Measurements from ENCODE around the gene SIAE.

Gene SIAE

DNA sequence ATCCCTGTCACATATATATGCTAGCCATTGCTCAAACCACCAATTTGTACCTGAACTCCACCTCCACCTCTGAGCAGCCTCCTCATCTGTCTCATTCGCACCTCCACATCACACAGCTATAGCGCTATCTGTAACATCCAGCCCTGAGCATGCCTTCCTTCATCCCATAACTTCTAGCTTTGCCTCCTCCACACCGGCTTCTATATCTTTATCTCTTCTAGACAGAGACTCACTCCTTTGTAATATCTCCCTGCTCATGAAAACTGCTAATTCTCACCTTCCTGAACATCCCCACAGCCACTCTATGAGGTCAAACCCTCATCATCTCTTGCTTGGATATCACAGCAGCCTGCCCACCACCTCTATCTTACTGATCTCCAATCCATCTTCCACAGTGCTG, 5.9 kb downstream of the SIAE start:
- no peak for DNase-seq (ENCODE audit: low read depth in 3 of 3)

DNA sequence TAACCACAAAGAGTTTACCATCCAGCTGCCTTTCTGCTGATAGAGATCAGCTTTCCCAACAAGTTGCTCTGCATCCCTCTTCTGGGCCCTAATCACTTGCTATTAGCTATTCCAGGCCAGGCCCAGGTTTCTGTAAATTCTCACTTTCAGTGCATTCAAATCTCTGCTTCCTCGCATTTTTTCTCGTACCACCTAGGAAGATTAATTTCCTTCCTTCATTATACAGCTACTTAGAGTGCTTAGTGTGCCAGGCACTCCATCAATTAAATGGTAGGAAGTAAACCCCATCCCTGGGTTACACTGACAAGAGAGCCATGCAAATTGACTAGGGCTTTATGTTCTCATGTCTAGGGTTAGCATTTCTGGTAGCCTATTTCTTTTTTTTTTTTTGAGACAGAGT, 9.7 kb downstream of the SIAE start:
- no peak for DNase-seq (ENCODE audit: low read depth in 3 of 3)

DNA sequence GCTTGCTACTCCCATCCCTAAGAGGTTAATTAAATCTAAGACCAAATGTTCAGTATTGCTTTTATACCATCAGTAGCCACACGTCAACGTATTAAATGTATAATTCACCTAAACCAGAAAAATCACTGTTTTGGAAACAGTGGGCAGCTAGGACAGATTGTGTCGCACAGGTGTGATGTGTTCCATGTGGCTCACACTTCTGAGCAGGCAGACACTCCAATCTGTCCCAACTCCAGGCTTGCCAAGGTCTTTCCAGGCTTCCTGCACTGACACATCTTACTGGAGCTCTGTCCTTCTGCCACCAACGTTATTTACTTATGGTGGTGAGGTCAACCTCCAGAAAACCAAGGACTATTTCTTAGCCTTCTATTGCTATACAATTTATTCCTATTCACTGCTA, 11.4 kb downstream of the SIAE start:
- no peak for DNase-seq (ENCODE audit: low read depth in 3 of 3)

DNA sequence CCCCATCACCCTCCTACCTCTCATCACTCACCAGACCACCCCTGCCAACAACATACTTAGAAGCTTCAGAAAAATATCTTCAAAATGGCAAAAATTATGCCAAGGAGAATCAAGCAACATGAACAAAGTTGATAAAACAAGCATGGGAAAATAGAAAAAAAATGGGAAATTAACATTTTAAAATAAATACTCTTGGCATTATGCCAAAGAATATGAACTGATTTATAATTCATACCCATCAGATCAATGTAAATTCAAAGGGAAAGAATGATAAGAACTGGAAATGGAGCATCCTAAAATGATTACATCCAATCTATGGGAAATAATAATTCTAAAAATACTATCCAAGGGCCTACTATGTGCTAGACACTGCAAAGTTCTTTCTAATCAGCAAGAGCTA, 12.0 kb downstream of the SIAE start:
- no peak for DNase-seq (ENCODE audit: low read depth in 3 of 3)

DNA sequence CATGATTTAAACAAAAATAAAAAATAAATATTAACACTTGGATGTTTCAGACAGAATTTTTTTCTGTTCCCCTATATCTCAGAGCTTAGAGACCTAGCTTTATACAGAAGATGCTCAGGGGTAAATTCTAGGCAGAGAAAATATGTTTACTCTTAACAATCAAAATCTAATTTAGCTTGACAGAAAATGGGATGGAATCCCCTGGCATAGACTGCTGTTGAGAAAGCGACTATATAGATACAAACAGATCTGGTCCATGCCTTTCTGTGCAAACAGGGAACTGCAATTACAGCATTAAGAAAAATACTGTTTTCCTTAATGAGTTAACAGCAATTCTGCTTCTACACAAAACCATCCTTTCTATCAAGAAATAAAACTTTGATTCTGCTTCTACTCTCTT, 14.6 kb downstream of the SIAE start:
- DNase-seq (ENCODE audit: low read depth in 3 of 3), result no peak

DNA sequence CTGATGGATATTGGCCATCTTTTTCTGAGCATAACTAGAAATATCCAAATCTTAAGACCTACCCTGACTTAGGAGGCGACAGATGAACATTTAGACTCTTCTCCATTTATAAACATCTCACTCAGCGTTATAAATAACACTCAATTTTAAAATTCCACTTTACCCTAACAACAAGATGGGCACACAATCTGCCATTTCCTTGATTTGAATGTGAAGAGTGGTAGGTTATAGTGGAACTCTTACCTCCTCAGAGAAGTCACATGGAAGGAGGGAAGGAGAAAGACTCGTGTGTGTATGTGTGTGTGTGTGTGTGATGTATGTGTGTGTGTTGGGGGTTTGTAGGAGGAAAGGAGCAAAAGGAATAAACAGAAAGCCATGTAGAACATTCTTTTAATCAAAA, 15.0 kb downstream of the SIAE start:
- no peak for DNase-seq (ENCODE audit: low read depth in 3 of 3)

DNA sequence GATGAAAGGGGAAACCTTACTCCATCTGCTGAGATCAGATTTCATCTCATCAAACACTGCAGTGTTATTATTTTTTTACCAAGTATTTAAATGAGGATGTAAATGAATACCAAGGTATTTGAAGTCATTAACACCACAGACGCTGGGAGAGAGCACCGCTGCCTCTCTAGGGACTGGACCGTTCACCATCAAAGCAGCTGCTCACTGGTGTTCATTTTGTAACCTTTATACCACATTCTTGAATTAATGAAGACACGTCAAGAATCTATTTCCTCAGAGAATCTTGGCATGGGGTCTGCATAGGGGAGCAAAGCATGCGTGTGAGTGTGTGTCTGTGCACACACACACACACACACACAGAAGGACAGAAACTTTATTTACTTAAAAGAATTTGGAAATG, 15.6 kb downstream of the SIAE start:
- DNase-seq (ENCODE audit: low read depth in 3 of 3), result no peak

DNA sequence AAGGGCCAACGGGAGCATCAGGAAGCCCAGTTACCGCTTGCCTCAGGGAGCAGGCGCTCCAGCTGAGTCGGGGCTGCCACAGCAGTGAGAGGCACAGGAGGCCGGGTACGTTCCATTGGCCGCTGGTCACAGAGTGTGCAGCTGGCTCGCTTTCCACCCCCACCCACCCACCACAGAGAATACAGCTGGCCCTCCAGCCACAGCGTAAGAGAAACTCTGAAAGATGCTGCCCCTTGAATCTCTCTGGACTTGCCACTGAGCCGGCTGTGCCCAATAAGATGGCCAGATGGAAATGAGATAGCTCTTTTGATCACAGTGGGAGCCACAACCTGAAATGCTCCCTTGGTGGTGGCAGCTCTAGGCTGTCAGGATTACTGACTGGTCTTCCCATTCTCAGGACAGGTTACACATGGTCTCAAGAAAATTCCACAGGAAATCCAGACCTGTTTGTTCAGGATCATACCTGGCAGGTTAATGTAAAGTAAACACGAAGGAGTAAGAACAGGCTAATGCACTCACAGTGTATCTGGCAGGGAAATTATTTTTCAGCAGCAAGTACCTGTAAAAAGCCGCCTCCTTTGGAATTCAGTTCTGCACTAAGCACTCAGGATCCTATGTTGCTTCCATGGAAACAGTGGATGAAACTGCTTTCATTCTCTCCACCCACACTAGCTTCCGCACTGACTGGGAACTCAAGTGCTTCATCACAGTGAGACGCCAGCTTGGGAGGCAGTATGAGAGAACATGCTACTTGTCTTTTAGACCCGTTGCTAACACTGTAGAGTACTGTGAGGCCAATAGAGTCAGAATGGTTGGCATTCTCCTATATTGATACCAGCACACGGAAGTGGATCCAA, 16.5 kb downstream of the SIAE start:
- DNase-seq (ENCODE audit: low read depth in 3 of 3), result no peak

DNA sequence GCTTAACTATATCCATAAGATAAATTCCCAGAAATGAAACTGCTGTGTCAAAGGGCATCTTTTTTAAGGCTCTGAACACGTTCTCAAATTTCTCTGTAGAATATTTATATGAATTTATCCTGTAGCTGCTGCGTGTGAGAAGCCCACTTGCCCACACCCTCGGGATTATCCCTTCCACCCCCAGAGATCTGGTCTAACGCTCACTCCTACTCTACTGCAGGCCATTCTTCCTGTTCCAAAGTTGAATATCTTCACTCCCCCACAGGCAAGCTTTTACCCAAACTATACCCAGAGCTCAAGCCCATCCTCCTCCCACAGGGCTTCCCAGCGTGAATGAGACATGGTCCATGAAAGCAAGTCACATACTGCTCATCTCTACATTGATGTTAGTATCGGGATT, 24.9 kb downstream of the SIAE start:
- DNase-seq (ENCODE audit: low read depth in 3 of 3), result no peak

DNA sequence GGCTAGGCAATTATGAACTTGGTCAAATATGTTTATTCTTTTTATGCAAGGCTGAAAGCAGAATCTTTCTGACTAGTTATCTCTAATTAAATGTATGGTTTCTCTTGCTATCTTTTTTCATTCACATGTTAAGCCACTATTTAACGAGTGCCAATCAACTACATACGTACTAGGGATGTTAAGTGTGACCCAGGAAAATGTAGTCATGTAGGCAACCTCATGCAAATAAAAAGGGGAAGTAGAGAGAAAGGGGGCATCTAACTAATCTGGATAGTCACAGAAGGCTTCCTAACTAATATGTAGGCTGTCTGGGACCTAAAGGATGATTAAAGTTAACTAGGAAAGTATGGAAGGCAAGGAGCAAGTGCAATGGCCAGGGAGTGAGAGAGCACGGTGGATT, 27.4 kb downstream of the SIAE start:
- DNase-seq (ENCODE audit: low read depth in 3 of 3), result no peak

DNA sequence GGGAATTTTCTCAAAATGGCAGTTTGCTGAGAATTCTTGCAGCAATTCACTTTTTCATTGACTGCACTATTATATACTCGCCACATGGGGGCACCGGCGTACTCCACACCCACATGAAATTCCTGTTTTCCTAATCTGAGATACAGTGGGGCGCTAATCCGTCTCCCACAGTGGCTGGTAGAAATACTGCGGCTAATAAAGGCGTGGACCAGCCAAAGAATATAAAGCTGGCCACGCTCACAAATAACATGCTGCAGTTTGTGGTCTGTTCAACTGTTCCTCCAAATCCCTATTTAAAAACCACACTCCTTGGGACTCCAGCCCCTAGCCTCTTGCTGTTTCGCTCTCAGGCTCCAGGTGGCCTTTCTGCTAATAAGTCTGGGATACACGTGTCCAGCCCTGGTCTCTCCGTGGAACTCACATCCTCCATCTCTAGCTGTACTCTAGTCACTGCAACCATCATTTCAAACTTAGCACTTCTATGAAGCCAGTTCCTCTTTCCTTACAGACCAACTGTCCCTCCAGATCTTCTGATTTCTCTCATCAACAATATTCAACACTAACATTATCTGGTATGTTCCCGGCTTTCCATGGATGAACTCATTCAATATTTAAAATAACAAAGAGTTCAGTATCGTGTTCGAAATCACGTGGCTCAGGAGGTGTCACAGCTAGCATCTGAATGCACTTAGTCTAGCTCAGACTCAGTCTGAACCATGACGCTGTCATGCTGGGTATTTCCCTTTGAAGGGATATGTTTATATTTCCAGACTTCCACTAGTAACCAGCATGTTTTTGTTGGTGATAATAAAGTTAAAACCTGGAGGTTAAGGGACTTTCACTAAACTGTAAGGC, 28.9 kb downstream of the SIAE start:
- DNase-seq (ENCODE audit: low read depth in 3 of 3), result no peak

DNA sequence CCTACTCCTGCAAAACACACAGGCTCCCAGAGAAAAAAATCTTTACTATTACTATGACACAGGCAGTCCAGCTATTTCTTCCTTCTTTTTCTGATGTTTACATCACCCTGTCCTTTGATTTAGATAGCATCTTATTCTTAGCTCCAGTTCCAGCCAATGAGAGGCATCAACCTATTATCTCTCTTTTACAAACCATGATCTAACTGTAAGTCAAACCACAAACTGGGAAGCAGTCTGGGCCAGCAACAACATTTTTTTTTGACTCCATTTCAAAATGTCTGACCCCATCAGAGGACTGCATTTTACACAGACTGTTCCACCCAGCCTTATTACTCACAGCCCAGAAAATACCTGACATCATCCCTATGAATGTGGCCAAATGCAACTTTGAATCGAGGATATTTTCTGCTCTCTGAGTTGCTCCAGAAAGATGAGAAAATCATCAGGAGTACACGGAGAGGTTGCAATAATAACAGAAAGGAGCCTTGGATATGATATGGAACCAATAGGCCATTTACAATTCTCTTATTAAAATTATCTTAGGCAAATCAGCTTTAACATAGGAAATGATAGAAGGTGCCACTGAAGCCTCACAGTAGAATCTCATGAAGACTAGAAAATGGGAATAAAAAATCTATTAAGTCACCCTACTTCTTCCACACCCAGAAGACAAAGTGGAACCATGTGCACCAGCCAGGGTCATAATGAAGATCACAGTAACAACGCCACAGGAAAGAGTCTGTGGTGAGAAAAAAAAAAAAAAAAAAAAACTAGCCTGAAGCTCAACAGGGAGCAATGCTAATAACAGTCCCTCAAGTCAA, 29.7 kb downstream of the SIAE start:
- DNase-seq (ENCODE audit: low read depth in 3 of 3), result no peak

DNA sequence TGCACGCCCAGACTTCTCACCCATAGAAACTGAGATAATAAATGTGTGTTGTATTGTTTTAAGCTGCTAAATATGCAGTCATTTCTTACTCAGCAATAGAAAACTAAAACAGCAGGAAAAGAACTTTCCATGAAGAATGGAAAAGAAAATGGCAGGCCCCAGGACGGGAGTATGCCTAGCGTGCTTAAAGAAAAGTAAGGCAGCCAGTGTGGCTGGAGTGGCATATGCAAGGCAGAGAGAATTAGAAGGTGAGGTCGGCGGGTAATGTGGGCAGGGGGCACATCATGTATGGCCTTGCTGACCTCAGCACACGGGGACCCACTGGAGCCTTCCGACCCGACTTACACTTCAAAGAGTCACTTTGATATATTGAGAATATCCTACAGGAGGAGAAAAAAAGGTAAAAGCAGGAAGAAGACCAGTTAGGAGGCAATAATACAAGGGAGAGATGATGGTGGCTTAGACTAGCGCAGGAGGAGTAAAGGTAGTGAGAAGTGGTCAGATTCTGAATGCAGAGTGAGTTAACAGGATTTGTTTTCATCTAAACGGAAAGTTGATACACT, 30.4 kb downstream of the SIAE start:
- no peak for DNase-seq (ENCODE audit: low read depth in 3 of 3)

DNA sequence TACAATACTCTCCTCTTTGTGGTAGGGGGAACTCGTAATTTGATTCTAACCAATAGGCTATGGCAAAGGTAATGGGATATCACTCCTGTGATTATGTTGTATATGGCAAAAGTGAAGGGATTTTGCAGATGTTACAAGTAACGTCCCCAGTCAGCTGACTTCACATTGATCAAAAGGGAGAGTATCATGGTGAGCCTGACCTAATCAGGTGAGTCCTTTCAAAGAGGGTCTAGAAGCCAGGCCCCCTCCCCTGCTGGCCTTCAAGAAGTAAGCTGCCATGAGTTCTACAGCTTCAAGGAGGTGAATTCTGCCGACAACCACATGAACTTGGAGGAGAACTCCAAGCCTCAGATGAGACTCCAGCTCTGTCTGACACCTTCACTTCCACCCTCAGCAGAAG, 30.9 kb downstream of the SIAE start:
- DNase-seq (ENCODE audit: low read depth in 3 of 3), result no peak

DNA sequence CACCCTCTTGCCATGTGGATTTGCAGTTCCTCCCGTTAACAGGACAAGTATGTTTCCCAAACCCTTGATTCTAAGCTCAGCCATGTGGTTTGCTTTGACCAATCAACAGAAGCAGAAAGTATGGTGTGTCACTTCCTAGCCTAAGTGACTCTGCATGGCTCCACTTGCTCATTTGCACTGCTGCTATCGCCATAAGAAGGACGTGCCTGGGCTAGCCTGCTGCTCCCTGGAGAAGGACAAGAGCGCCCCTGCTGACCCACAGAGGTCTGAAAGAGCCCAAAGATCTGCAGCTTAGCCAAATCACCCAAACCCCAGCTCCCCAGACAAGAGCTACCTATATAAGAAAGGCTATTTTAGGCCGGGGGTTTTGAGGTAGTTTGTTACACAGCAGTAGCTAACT, 32.9 kb downstream of the SIAE start:
- DNase-seq (ENCODE audit: low read depth in 3 of 3), result no peak

DNA sequence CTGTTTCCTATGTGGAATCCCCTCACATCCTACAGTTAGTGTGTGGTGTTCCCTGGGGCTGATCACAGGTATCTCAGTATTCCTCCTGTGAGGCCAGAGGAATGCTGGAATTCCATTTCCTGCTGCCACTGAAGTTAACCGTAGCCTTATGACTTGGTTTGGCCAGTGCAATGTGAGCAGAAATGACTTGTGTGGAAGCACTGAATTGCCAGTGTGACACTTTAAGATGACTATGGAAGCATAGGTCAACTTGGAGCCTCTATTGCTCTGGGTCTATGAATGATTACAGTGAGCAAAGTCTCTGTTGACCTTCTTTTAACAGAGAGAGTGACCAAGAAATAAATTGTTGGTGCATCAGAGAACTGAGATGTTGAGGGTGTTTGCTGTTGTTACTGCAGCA, 34.4 kb downstream of the SIAE start:
- no peak for DNase-seq (ENCODE audit: low read depth in 3 of 3)

DNA sequence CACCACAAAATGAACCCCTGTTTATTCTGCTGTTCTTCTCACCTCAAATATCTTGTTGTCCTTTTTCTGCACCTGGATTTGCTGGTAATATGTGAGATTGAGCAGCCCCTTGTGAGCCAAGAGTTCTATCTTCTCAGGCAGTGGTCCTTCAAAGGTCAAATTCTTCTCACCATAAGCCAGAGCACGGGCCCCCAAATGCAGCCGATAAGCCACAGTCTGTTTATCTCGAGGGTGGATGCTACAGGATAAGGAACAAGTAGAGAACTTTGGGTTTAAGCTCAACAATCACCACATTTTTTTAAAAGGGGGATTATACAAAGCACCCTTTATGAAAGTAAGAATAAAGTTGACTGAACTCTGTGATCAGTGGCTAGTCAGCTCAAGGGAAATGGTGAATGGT, 35.0 kb downstream of the SIAE start:
- no peak for DNase-seq (ENCODE audit: low read depth in 3 of 3)

DNA sequence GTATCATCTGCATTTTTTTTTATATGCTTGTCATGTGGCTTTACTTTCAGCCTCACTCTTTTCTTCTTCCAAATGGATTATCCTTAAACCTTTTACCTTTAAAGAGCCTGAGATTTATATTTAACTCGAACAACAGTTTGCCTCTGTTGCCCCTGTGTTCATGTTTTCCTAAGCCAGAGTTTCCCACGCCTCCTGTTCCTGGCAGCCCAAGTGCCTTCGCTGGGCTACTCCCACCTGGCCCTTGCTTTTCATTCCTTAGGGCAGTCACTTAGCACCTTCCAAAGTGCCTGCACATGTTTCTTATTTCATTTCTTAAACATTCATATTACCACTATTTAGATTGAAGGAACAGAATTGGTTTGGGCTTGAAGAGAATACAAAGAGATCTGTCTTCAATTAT, 37.6 kb downstream of the SIAE start:
- DNase-seq (ENCODE audit: low read depth in 3 of 3), result no peak

DNA sequence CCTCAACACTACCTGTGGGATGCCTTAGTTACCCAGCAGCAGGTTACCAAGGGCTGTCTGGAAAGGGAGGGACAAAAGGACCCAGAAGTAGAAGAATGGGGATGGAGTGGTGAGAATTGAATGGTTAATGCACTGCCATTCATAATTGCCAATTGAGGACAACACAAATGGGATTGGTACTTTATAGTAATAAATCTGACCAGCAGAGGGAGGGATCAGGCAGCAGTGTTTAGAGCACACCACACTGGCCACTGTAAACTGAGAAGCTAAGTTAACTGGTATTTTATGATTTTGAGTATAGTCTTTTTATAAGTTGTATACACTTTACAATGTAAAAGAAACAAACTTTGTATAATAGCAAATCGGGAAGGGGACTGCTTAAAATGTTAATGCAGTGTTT, 40.2 kb downstream of the SIAE start:
- DNase-seq (ENCODE audit: low read depth in 3 of 3), result no peak

DNA sequence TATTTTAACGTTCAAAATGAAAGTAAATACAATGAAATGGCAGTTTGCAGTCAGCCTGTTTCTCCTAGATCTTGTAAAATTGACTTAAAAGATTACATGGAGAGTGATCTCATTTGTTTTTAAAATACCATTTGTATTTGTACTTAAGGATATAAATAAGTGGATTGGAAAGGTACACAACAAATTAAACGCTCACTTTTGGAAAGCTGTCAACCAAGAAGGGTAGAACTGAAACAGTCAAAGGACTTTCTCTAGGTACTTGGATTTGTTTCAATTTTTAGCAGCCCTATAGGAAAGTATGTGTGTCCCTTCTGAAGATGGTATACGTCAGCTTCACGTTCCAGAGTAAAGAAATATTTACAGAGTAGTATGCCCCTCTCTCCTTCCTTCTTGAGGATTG, 43.6 kb downstream of the SIAE start:
- no peak for DNase-seq (ENCODE audit: low read depth in 3 of 3)

DNA sequence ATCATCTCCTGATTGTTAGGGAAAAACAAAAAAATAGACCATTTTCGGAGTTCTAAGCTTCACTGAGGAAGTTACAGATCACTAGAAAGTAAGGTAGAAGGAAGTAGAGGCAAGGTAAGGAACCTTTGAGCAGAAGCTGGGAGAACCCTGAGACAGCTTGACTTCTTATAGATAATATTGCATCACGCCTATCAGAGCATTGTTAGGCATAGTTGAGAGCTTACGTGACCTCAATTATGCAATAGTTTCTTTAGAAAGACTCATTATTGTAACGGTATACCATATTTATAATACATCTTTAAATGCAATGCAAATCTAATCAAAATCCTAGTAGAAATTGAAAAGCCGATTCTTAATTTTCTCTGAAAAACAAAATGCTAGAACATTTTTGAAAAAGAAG, 46.0 kb downstream of the SIAE start:
- DNase-seq (ENCODE audit: low read depth in 3 of 3), result no peak
